NB4 (cell line): ENCODE data around the gene KLB.
"Not testable (repeated sequence)": the region's sequence is repeated elsewhere in the genome, so short reads cannot be mapped to it uniquely, and the experiment has no call there.

ENCODE experiments used
- DNase-seq: peaks from one replicate; pipeline ENCODE4 v3.0.0; 2010; ENCODE audit warnings: low read depth
- H3K4me3 ChIP-seq: one replicate; pipeline ENCODE4 v1.5.1; 2011; ENCODE audit warnings: mild to moderate bottlenecking, low read depth, low read length, moderate library complexity
- MYC ChIP-seq: IDR thresholded peaks from 2 replicates; pipeline ENCODE4 v1.6.1; 2011; ENCODE audit warnings: low read depth, low read length
- POLR2A ChIP-seq: IDR thresholded peaks from 2 replicates; pipeline ENCODE4 v1.6.1; 2011; ENCODE audit warnings: mild to moderate bottlenecking; ENCODE audit not compliant: insufficient read length; ENCODE audit errors: extremely low read depth
- TF ChIP-seq, protein P1 (sequence below): IDR thresholded peaks from 2 replicates; pipeline ENCODE4 v1.6.1; 2011; ENCODE audit warnings: low read depth, low read length
- TF ChIP-seq, protein P2 (sequence below): IDR thresholded peaks from one replicate; pipeline ENCODE4 v1.5.1; 2012; ENCODE audit warnings: low read depth, low read length

Gene KLB

GRCh38 chr4:39422247-39422646 lies 15.5 kb downstream of the KLB start:
- DNase-seq, result no peak
- no peak overlapping the region for H3K4me3 ChIP-seq
- TF ChIP-seq, protein P1, sequence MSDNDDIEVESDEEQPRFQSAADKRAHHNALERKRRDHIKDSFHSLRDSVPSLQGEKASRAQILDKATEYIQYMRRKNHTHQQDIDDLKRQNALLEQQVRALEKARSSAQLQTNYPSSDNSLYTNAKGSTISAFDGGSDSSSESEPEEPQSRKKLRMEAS, result no peak
- no peak for TF ChIP-seq MYC
- TF ChIP-seq POLR2A, result no peak
- TF ChIP-seq, protein P2, sequence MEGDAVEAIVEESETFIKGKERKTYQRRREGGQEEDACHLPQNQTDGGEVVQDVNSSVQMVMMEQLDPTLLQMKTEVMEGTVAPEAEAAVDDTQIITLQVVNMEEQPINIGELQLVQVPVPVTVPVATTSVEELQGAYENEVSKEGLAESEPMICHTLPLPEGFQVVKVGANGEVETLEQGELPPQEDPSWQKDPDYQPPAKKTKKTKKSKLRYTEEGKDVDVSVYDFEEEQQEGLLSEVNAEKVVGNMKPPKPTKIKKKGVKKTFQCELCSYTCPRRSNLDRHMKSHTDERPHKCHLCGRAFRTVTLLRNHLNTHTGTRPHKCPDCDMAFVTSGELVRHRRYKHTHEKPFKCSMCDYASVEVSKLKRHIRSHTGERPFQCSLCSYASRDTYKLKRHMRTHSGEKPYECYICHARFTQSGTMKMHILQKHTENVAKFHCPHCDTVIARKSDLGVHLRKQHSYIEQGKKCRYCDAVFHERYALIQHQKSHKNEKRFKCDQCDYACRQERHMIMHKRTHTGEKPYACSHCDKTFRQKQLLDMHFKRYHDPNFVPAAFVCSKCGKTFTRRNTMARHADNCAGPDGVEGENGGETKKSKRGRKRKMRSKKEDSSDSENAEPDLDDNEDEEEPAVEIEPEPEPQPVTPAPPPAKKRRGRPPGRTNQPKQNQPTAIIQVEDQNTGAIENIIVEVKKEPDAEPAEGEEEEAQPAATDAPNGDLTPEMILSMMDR, result no peak

- DNase-seq, H3K4me3 ChIP-seq: not testable (repeated sequence)
These were observed 18.6 kb downstream of the KLB start for GRCh38 chr4:39425297-39425696.

GRCh38 chr4:39426728-39427127 lies 20.0 kb downstream of the KLB start:
- no peak overlapping the region for H3K4me3 ChIP-seq
- no peak for DNase-seq
- no peak for TF ChIP-seq POLR2A
- TF ChIP-seq MYC, result no peak
- TF ChIP-seq, protein P2, result no peak
- TF ChIP-seq, protein P1, result no peak

GRCh38 chr4:39427520-39428114 lies 20.9 kb downstream of the KLB start:
- peak; percentile 35 for DNase-seq
- no peak overlapping the region for H3K4me3 ChIP-seq
- TF ChIP-seq, protein P1, result no peak
- TF ChIP-seq MYC, result no peak
- no peak for TF ChIP-seq POLR2A
- TF ChIP-seq, protein P2, result no peak

DNA sequence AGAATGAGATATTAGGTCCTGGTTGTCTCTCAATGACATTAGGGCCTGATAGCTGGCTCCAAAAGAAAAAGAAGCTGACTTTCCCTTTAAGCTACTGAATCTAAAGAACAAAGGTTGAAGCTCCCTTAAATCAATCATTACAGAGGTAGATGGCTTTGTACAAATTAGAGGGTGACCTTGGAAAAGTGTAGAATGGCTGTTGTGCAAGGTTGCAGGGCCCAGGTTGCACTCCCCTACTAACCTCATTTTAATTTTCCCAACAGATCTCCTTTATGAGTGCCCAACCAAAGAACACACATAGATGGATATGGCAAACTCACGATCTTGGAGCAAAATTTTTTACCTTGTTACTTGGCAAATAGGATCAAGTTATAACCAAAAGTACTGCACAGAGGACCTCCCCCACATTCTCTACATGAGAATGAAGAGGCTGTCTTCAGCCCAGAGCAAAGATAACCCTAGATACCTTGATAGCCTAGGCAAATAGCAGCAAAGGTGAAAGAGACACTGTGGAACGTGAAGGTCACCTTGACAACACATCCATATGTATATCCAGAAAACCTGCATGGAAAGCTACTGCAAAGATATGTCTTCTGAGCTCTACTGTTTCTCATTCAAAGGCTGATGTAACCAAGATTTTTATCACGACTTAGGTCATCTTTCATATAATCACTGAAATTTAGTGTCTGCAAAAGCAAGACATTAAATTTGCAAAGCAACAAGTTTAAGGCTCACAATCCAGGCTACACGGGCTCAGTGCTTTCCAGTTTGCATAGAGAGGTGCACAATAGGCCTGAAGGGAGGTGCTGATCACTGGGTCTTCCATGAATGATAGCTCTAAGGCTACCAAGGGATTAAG lies 23.0 kb downstream of the KLB start:
- DNase-seq, result no peak
- no peak overlapping the region for H3K4me3 ChIP-seq
- TF ChIP-seq, protein P1, result no peak
- TF ChIP-seq MYC (no peak), POLR2A (no peak)
- TF ChIP-seq, protein P2, result no peak

GRCh38 chr4:39433878-39434492 lies 27.3 kb downstream of the KLB start:
- DNase-seq, result no peak
- H3K4me3 ChIP-seq, result no peak overlapping the region
- TF ChIP-seq POLR2A (no peak), MYC (no peak)
- TF ChIP-seq, protein P1, result no peak
- TF ChIP-seq, protein P2, result no peak
